ENCODE measurements around the gene VPS4A. TPM values are rescaled to one million over a fixed set of nuclear protein-coding genes. Genes with fewer than 3 reads are reported as not detected.
A peak's percentile ranks its signal among the peaks of the same experiment; 100 is the strongest.

Gene VPS4A
- total and polyA plus RNA-seq, 10 of the 15 experiments (the other 5 are each of a cell fraction or from before 2014, with no cell fraction given), result 5.2 to 36.3 (median 21.4) TPM

GRCh38 chr16:69338557-69339288, 27.6 kb downstream of the VPS4A start:
- TF ChIP-seq TBL1XR1 (IDR thresholded peaks at IDR 0.05; ENCODE audit: low read depth, low read length), result no peak
- 0 out of 2 replicates have a peak, but pooled peaks have one; percentile 7 for TF ChIP-seq PAX5 (IDR thresholded peaks at IDR 0.05; ENCODE audit: borderline replicate concordance, low read depth, low read length)
- TF ChIP-seq MLLT1 (IDR thresholded peaks at IDR 0.05), result peak; percentile 95
- in situ Hi-C loops (cut with MboI) (no loop called here), intact Hi-C loops (cut with micrococcal nuclease; ENCODE audit: unreplicated experiment) (loop anchor here (1.0 to 10.0 kb wide), 4 partner anchors 8 to 416 kb away; partner anchors contain the start of genes NOB1, PDF and VPS4A)
- 26% methylated on average over 46 of the region's 46 CpGs for WGBS (ENCODE audit: insufficient coverage, insufficient replicate concordance, low lambda C conversion rate, missing lambda C conversion rate)
- SMC1A ChIA-PET (ENCODE audit: uncharacterized antibody, unreplicated experiment), result no interaction called here
- FAIRE-seq (no peak), DNase-seq (ENCODE audit: low read depth, low spot score) (no peak), ATAC-seq (peak; percentile 2; the same call in 2 of the 3 replicates)
- RAD21 ChIA-PET (ENCODE audit: unreplicated experiment), result interaction anchor here (0.9 to 1.1 kb wide), 3 partner anchors 45 to 188 kb away, joined by 3 read pairs; no protein-coding TSS in a partner anchor
- H3K27ac ChIP-seq (ENCODE audit: control insufficient read depth, insufficient read depth), result peak overlapping the region; percentile 85
- peak overlapping the region; percentile 93 for H3K4me2 ChIP-seq (ENCODE audit: control insufficient read depth, insufficient read depth)
- peak overlapping the region; percentile 91 for H3K4me3 ChIP-seq
- peaks cover 5% of the 10 kb centered on the region for H3K4me1 ChIP-seq (ENCODE audit: control insufficient read depth, insufficient read depth, low read length)
- peaks cover 44% of the 10 kb centered on the region for H3K79me2 ChIP-seq (ENCODE audit: control insufficient read depth, insufficient read depth, low read length)
- peaks cover 4% of the 10 kb centered on the region for H4K20me1 ChIP-seq (ENCODE audit: control insufficient read depth, insufficient read depth)
- no peaks in the 10 kb centered on the region for H3K27me3 ChIP-seq (replicated peaks in 1 of 2; ENCODE audit: control insufficient read depth in 2 of 2, insufficient read depth in 2 of 2, low read length in 1 of 2)
- POLR2A ChIA-PET, result interaction anchor here (0.6 to 5.5 kb wide), 3 partner anchors 10 to 207 kb away, joined by 4 to 42 read pairs (median 10); partner anchors contain the start of genes CHTF8, PDF and UTP4
- H3K9me3 ChIP-seq (replicated peaks; ENCODE audit: control insufficient read depth, insufficient read depth, low read length), result no peaks in the 10 kb centered on the region
- H3K9ac ChIP-seq (ENCODE audit: control insufficient read depth, insufficient read depth, low read length), result peak overlapping the region; percentile 96
- H2AFZ ChIP-seq (ENCODE audit: control insufficient read depth, low read depth, low read length), result peak overlapping the region; percentile 96
- H3K36me3 ChIP-seq (ENCODE audit: control insufficient read depth in 2 of 2, insufficient read depth in 2 of 2, low read length in 1 of 2), result peaks cover 9 to 31% of the 10 kb centered on the region in 2 experiments
- CTCF ChIA-PET, result interaction anchor here (0.7 to 2.0 kb wide), 5 partner anchors 9 to 189 kb away, joined by 3 to 8 read pairs (median 4); partner anchors contain the start of gene PDF
- BruUV-seq (replicated peaks), result TSS peak; percentile 86

Data from GM12878 (cell line).